ENCODE results near the gene TEX11.

DNA sequence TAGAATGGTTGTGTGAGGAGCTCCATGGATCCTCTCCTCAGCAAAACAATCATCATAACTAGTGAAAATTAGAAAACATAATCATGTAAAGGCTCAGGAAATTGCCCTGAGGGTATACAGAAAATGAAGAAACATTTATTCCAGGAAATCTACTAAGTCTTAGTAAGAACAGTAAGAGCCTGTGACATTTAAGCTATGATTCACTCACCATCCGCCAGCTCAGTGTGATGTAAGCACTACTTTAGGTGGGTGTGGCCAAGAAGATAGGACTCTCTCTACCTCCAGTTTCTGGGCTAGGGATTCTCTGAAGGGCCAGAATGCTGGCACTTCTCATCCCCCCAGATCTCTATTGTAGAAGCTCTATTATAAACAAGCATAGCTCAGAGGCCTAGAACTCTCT lies 316.4 kb downstream of the TEX11 start:
- TF ChIP-seq, protein P1, sequence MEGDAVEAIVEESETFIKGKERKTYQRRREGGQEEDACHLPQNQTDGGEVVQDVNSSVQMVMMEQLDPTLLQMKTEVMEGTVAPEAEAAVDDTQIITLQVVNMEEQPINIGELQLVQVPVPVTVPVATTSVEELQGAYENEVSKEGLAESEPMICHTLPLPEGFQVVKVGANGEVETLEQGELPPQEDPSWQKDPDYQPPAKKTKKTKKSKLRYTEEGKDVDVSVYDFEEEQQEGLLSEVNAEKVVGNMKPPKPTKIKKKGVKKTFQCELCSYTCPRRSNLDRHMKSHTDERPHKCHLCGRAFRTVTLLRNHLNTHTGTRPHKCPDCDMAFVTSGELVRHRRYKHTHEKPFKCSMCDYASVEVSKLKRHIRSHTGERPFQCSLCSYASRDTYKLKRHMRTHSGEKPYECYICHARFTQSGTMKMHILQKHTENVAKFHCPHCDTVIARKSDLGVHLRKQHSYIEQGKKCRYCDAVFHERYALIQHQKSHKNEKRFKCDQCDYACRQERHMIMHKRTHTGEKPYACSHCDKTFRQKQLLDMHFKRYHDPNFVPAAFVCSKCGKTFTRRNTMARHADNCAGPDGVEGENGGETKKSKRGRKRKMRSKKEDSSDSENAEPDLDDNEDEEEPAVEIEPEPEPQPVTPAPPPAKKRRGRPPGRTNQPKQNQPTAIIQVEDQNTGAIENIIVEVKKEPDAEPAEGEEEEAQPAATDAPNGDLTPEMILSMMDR (IDR thresholded peaks at IDR 0.05): no peak
- no peak for TF ChIP-seq POLR2A (IDR thresholded peaks at IDR 0.05)

Data from esophagus squamous epithelium (tissue), 4 donors.